ACHN (cell line): ENCODE data around the gene PTPN13.
A peak's percentile ranks its signal among the peaks of the same experiment; 100 is the strongest.
"Not testable (repeated sequence)": the region's sequence is repeated elsewhere in the genome, so short reads cannot be mapped to it uniquely, and the experiment has no call there.

Experiments
- DNase-seq: peaks from one replicate; pipeline ENCODE4 v3.0.0-alpha.2; 2015
- in situ Hi-C: cut with HindIII; loops from 2 replicates; pipeline ENCODE4 v1.10.0; 2017; ENCODE audit warnings: low sequenced_read_pairs, low pct_ligation_motif_present, low pct_unique_long_range_greater_than_20kb

Gene PTPN13

DNA sequence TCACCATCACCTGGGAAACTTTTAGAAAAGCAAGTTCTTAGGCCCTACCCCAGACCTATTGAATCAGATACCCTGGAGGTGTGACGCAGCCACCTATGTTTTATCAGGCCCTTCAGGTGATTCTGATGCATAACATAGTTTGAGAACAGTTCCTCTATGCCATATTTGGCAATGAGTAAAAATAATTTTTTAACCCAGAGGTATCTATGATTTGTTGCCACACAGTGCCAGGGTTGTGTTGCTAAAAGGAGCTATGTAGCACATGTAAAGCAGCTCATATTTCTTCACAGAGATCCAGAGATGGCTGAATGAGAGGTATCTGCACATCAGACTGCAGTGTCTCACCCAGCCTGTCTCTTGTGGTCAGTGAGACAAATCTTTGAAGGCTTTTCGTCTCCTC lies 85.3 kb downstream of the PTPN13 start:
- in situ Hi-C loops = no loop called here
- DNase-seq = no peak

DNA sequence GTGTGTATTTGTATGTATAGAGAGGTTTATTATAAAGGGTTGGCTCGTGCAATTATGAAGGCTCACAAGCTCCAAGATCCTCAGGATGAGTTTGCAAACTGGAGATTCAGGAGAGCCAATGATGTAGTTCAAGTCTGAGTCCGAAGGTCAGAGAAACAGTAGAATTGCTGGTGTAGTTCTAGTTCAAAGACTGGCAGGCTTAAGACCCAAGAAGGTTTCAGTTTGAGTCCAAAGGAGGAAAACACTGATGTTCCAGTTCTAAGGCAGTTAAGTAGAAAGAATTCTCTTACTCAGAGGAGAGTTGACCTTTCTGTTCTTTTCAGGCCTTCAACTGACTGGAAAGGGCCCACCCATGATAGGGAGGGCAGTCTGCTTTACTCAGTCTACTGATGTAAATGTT lies 89.1 kb downstream of the PTPN13 start:
- DNase-seq = no peak
- in situ Hi-C loops = no loop called here

DNA sequence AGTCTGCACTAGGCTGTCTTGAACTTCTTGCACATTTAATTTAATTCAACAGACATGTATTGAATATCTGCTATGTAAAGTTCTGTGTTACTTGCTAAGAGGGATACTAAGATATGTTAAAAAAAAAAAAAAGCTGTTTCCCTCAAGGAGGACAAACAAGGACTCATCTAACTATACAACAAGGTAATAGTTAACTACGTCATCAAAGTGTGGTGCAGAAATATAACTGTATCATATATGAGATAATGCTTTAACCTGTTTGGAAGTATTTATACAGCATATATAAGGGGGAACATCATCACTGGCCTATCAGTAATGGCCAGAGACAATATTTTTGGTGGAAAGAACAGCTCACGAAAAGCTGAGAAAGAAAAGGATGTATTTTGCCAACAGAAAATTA lies 89.9 kb downstream of the PTPN13 start:
- in situ Hi-C loops = no loop called here
- no peak for DNase-seq

- DNase-seq = no peak
- in situ Hi-C loops = no loop called here
These were observed 91.3 kb downstream of the PTPN13 start for GRCh38 chr4:86685401-86685800.

DNA sequence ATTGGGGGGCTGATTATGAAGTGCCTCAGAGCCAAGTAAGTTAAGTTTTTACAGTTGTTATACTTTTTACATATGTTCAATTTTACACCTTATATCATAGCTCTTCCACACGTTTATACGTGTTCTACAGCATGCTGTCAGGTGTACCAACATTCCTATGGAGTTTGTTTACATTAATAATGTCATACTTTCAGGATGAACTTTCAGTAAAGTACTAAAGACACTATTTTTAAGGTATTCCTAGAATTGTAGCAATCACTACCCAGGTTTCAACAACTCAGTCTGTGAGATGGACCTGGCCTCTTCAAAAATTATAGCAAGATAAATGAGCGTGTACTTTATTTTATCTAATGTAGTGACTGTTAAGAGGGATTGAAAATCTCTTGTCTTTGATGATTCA lies 92.6 kb downstream of the PTPN13 start:
- no peak for DNase-seq
- in situ Hi-C loops = no loop called here

GRCh38 chr4:86688026-86688425 lies 93.9 kb downstream of the PTPN13 start:
- in situ Hi-C loops = no loop called here
- DNase-seq = peak; percentile 54

DNA sequence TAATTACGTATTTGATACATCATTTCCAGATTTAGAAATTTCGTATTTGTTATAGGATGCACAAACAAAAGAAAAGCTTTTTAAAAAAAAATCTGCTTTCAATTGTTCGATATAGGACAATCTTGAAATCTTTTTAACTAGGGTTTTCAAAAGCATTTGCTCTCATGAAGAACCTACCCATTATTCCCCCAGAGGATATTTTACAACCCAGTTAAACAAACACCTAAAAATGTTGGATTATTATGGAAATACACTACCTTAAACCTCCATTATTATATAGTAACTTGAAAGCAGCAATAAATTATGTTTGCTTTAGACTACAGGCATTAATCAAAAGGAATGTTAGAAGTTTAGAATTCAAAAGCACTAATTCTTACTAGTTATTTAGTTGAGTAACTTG lies 110.5 kb downstream of the PTPN13 start:
- DNase-seq = no peak

GRCh38 chr4:86706923-86707597 lies 112.9 kb downstream of the PTPN13 start:
- in situ Hi-C loops = no loop called here
- DNase-seq = no peak

More for the DNA sequence above, 110.5 kb downstream of the PTPN13 start:
- in situ Hi-C loops = no loop called here

DNA sequence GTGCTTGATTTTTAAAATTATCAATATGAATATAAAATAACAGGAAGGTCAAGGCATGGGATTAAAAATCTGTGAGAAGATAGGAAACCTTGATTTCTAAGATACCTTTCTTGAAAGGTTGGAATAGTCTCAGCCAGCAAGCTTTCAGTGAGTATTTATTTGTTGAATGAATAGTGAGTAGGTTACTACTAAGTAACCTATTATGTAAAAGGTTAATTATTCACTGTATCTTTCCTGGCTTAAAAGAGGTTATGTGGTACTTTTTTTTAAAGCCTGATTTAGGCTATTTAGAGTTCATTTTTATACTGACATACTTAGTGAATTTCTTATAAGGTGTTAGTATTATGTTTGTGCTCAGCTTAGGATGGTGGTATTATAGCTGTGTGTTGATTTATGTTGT lies 123.5 kb downstream of the PTPN13 start:
- peak; percentile 71 for DNase-seq
- in situ Hi-C loops = no loop called here

DNA sequence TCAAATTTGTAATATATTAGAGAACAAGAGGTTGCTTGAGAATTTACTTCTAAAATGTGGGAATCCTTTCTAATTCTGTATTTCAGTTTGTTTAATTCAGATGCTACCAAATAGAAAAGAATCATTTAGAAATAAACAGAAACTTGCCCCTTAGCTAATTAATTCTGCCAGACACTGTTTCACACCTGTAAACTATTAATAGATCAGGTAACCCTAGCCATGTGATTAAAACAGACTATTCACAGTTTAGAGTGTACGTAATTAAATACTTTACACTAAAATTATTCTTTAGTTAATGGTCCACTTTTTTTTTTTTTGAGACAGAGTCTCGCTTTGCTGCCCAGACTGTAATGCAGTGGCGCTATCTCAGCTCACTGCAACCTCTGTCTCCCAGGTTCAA lies 124.0 kb downstream of the PTPN13 start:
- DNase-seq = no peak
- in situ Hi-C loops = no loop called here

DNA sequence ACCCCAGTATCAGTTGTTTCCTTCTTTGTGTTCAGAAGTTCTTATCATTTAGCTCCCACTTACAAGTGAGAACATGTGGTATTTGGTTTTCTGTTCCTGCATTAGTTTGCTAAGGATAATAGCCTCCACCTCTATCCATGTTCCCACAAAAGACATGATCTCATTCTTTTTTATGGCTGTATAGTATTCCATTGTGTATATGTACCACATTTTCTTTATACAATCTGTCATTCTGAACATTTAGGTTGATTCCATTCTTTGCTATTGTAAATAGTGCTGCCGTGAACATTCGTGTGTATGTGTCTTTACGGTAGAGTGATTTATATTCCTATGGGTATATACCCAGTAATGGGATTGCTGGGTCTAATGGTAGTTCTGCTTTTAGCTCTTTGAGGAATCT lies 125.0 kb downstream of the PTPN13 start:
- in situ Hi-C loops, DNase-seq: not testable (repeated sequence)

DNA sequence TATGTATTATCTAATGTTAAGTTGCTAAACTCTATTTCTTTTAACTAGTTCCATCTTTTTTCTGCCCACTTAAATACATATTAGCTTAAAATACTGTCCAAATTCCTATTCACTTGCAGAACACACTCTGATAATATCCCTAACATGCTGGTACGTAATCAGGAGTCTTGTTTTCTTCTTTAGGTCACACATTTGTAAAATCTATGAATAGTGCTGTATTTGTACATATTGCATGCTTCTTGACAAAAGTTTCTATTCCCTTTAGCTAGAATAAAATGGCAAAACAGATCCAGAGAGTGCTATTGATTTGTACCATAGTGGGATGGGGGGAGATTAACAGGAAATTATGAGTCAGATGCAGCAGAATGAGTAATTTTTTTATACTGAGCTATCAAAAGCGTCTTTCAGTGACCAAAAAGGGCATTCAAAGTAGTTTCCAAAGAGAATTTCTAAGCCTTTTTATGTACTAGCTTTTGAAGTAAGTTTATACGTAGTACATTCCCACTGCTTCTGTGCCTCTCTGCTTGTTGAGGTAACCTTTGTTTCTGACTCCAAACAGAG lies 126.5 kb downstream of the PTPN13 start:
- DNase-seq = no peak
- in situ Hi-C loops = no loop called here

DNA sequence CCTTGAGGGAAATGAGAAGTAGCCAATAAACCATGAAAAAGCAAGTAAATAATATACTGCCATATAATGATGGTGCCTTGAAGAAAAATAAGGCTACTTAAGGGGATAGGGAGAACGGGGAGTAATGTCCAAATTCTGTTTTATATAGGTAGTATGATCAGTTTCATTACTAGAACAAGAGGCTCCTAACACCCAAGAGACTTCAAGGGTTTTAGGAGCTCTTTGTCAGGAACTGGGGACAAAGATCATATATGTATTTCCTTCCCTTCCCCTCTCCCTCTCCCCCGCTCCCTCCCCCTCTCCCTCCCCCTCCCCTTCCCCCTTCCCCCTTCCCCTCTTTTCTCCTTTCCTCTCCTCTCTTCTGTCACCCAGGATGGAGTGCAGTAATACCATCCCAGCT lies 127.3 kb downstream of the PTPN13 start:
- in situ Hi-C loops = no loop called here

DNA sequence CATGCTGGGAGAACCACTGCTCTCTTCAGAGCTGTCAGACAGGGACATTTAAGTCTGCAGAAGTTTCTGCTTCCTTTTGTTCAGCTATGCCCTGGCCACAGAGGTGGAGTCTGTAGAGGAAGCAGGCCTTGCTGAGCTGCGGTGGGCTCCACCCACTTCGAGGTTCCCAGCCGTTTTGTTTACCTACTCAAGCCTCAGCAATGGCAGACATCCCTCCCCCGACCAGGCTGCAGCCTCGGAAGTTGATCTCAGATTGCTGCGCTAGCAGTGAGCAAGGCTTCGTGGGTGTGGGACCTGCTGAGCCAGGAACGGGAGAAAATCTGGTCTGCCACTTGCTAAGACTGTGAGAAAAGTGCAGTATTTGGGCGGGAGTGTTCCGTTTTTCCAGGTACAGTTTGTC lies 136.2 kb downstream of the PTPN13 start:
- in situ Hi-C loops = no loop called here
- DNase-seq = no peak

More for the DNA sequence above, 127.3 kb downstream of the PTPN13 start:
- no peak for DNase-seq

DNA sequence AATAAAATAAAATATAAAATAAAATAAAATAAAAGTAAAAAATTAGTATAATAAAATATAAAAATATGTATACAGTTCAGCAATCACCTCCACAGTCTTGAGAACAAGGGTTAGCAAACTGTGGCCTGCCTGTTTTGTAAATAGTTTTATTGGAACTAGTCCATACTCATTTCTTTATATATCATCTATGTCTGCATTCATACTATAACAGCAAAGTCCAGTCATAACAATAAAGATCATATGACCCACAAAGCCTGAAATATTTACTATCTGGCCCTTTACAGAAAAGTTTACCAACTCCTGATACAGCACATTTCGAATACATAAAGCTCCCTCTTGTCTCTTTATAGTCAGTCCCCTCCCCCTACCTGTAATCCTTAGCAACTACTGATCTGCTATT lies 143.1 kb downstream of the PTPN13 start:
- in situ Hi-C loops = no loop called here
- no peak for DNase-seq

DNA sequence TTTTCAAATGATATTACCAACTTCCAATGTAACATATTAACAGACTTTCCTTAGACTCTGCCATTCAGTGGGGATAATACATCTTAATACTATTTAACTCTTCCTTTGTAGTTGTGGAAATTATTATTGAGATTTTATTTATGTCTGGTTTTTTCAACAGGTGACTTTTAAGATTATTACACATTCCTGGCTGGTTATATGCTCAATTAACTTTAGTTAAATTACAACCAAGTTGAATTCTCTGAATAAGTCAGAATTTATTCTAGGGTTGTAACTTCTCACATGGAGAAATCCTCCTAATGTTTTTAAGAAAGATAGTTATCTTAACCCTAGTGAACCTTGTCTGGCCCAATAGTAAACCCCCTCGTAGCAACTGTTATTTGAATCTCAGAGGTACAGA lies 147.7 kb downstream of the PTPN13 start:
- in situ Hi-C loops = no loop called here
- DNase-seq = peak; percentile 44

DNA sequence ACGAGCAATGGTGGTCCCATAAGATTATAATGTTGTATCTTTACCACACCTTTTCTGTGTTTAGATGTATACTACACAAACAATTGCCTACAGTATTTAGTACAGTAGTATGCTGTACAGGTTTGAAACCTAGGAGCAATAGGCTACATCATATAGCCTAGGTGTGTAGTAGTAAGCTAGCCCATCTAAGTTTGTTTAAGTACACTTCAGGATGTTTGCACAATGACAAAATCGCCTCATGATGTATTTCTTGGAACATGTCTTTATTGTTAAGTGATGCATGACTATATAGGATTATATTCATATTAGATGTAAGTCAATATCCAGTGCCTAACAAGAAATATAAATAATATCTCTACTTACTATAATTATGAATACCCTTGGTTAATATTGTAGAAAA lies 150.5 kb downstream of the PTPN13 start:
- no peak for DNase-seq
- in situ Hi-C loops = no loop called here

- in situ Hi-C loops = no loop called here
- DNase-seq = no peak
These were observed 155.0 kb downstream of the PTPN13 start for GRCh38 chr4:86749121-86749520.

- in situ Hi-C loops = no loop called here
These were observed 161.3 kb downstream of the PTPN13 start for GRCh38 chr4:86755388-86755787.

GRCh38 chr4:86757468-86757867 lies 163.4 kb downstream of the PTPN13 start:
- no peak for DNase-seq
- in situ Hi-C loops = no loop called here

More at GRCh38 chr4:86755388-86755787, 161.3 kb downstream of the PTPN13 start:
- no peak for DNase-seq
